ENCODE results near the gene FOXN1.
A peak's percentile ranks its signal among the peaks of the same experiment; 100 is the strongest.
"Not testable (repeated sequence)": the region's sequence is repeated elsewhere in the genome, so short reads cannot be mapped to it uniquely, and the experiment has no call there.

The FOXN1 gene

GRCh38 chr17:28549236-28550132 lies 43.3 kb downstream of the FOXN1 start:
- DNase-seq: peak; percentile 81 to 83

DNA sequence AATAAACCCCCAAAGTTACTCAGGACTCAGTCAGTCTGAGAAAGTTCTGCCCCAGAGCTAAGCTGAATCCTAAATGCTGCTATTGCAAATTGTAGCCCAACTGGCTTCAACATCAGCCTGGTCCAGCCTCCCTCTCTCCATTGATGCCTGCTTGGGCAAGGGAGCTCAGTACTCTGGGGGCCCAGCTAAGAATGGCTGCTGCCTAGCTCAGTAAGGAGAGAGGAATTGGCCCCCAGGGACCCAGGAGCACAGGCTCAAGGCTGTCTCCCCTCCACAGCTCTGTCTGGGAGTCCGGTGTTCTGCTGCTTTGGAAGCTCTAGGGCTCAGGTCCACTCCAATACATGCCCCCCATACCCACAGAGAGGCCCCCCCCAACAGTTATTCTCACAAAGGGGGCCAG lies 44.7 kb downstream of the FOXN1 start:
- no peak for DNase-seq

- DNase-seq: no peak
These were observed 45.5 kb downstream of the FOXN1 start for GRCh38 chr17:28551421-28552175.

DNA sequence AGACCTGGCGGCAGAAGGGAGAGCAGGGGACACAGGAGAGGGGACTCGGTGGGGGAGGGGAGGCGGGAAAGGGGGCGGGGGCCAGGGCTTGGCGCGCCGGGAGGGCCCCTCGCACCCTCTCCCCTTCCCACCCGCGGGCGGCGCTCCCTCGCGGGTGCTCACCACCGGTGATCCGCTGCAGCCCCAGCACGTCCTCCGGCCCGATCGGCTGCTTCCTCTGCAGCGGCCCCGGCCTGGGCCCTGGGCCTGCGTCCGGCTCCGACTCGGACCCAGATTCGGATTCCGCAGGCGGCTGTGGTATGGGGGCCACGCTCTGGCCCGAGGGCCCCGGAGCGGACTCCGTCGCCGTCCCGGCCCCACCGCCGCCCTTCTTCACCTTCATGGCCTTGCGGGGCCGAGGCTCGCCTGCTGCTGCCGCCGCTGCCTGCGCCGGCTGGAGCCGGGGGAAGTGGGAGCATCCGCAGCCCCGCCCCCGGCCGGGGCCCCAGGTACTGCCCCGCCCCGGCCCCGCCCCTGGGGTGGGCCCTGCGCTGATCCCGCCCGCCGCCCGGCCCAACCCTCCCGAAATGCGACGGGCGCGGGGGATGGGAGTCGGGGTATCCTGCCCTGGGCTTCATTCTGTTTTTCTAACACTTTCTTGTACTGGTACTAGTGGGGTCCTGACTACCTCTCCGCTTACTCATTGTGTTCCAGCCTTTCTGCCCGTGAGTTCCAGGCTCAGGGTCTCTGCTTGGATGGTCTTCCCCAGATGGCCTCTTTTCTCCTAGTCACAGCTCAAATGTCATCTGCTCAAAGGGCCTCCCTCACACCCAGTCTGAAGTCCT lies 46.2 kb downstream of the FOXN1 start, which contains the start of gene UNC119:
TSS of gene UNC119 (minus strand) at position 449 of the 824 bp plus-strand sequence. CDS start at position 382, 67 bp downstream.
- peak; percentile 76 to 79 for DNase-seq

- DNase-seq: no peak
These were observed 46.9 kb downstream of the FOXN1 start for GRCh38 chr17:28553000-28553505.

DNA sequence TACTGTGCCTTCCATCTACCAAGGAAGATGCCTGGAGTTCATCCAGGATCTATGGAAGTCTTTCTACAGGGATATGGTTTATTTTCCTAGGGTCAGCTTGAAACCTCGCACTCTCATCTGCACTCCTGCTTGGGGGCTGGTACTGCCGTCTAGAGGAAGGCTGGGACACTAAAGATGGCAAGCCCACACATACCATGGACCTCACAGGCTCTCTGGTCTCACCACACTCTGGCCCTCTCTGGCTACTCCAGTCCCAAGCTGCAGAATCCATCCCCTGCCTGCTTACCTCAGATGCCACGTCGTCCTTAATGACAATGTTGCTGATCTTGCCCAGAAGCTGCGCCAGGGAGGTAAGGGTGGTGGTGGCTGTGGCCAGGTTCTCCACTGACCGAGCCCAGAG lies 48.4 kb downstream of the FOXN1 start:
- DNase-seq: no peak

GRCh38 chr17:28555022-28555421 lies 48.9 kb downstream of the FOXN1 start:
- DNase-seq: no peak

GRCh38 chr17:28563475-28563874 lies 57.3 kb downstream of the FOXN1 start:
- no peak for DNase-seq

DNA sequence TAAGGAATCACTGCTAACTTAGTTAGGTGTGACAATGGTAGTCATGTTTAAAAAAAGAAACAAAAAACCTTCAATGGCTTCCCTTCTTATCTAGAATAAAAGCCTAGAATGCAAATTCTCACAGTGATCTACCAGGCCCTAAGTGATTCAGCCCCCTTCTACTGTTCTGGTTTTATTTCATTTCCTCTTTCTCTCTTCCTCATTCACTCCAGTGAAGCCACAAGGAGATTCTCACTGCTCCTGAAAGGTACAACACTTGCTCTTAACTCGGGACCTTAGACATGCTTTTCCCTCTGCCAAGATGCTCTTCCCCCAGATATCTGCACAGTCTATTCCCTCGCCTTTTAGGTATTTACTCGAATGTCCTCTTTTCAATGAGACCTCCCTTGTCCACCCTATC lies 61.5 kb downstream of the FOXN1 start:
- DNase-seq: no peak

DNA sequence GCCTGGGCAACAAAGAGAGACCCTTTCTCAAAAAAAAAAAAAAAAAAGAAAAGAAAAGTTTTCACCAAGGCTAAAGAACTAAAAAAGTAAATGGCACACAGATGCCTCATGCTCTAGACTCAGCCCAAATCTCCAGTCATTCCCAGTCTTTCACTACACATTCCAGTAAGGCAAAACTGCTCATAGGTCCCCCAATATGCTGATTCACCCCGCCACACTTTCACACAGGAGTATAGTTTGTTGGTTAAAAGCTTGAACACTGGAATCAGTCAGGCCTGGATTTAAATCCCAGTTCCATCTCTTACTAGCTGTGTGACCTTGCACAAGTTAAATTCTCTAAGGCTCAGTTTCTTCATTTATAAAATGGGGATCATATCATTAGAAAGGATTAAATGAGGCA lies 63.3 kb downstream of the FOXN1 start:
- DNase-seq: no peak

DNA sequence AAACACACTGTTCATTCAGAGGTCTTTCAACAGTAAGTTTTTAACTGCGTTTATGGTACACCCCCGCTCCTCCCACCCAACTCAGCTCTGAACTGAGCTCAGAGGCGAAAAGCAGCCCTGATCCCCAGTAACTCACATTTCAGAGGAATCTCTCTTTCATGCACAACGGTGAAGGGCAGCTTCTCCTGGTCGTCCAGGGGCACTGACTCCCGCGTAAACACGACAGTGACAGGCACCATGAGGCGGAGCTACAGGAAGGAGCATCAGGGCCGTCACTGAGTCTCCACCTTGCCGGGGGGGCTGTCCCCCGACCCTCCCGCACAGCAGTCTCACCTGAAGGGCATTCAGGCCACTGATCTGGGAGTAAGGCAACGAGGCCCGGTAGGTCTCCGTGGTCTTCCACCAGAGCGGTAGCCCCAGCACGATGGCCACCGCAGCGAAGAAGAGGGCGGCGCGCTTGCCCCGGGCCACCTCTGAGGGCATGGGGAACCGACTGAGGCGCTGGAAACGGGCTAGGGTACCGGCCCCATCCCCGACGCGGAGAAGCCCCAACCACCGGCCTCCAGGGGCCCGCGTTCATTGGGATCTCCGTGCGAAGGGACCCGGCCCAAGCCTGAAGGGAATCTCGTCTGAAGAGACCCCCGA lies 64.7 kb downstream of the FOXN1 start:
- peak; percentile 40 to 53 for DNase-seq

DNA sequence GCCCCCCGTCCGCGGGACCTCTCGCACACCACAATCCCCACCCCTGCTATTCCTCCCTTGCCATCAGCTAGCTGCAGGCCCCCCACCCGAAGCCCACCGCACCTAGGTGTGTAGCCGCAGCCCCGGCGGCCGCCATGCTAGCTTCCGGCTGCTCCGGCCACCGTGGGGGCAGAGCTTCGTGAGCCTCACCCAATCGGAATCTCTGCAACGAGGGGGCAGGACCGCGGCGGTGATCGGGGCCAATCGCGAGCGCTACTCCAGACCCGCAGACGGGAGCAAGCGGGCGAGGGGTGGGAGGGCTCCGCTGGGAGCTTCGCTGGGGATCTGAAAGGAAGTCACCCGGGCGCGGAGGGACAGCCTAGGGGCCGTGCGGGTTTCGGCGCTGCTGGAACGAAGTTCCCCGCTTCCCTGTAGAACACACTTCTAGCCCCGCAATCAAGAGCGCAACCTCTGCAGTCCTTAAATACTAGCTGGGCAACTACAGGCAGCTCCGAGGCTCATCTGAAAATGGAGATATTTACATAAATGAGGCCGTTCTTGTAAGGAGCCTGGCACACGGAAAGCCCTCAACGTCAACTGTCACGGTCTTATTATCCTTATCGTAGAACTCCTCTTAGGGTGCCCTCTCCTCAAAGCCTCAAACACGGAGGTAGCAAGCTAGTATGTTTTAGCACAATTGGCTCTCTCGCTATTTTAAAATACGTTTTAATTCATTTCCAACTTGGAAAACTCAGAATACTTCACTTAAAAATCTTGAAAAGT lies 65.4 kb downstream of the FOXN1 start, which contains the start of gene PIGS:
TSS of gene PIGS (minus strand) at position 164 of the 762 bp plus-strand sequence. CDS start at position 136, 28 bp downstream.
- DNase-seq: peak; percentile 89 to 90

DNA sequence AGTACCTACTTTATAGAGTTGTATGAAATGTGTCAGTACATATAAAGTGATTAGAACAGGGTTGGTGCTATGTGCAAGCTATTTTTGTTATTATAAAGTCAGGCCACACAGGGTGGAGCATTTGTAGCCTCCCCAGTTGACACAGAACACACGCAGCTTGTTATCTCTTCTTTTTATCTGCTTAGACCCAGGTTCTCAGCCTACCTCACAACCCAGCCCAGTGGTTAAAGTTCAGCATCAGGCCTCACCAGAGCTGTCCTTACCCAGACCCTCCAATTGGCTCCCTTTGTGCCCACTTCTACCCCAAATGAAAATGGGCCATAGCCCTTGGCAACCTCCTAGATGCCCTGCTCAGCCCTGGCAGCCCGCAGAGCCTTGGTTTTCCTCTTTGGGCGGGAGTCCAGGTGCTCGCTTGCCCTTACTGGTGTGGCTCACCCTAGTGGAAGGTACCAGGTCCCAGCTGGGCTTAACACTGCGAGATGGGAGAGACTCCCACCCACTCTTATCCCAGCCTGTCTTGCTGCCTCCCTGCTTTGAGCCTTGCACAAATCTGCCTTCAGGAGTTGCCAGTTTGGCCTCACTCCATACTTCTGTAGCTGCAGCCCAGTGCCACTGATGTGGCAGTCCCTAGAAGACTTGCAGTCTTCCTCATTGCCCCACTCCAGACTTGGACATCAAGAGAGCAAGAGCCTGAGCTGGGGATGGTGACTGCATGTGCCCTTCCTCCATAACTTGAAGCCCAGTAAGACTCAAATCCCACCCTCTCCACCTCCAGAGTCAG lies 66.3 kb downstream of the FOXN1 start:
- DNase-seq: peak in 1 of 2 donors; percentile 32

DNA sequence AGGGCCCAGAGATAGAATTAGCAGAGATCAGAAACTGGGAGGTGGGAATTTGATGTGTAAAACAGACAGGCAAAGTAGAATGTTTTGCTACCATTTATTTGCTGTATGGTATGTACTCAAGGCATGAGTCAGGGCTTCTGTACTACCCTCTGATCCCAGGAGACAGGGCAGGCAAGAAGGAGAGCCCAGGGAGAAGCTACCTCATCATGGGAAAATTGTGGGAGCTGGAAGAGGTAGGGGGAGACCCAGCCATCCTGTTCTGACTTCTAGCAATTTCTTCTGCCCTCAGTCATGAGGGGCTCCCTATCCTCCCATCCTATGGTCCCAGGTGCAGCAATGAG lies 66.9 kb downstream of the FOXN1 start:
- no peak for DNase-seq

GRCh38 chr17:28573521-28573920 lies 67.4 kb downstream of the FOXN1 start:
- no peak for DNase-seq

GRCh38 chr17:28573966-28574480 lies 67.9 kb downstream of the FOXN1 start:
- no peak for DNase-seq

GRCh38 chr17:28574526-28574925 lies 68.4 kb downstream of the FOXN1 start:
- DNase-seq: peak in 1 of 2 donors; percentile 30

- DNase-seq: no peak
These were observed 69.1 kb downstream of the FOXN1 start for GRCh38 chr17:28575126-28575795.

- DNase-seq: not testable (repeated sequence)
These were observed 69.9 kb downstream of the FOXN1 start for GRCh38 chr17:28576016-28576415.

All from CD4-positive, alpha-beta T cell treated with Interleukin-1 beta for 1 hour (primary cell).